OCI-LY7 (cell line): Measurements from ENCODE around the gene C1orf216. TPM values are rescaled to one million over a fixed set of nuclear protein-coding genes. Genes with fewer than 3 reads are reported as not detected.
A peak's percentile ranks its signal among the peaks of the same experiment; 100 is the strongest.

Experiments
- BruUV-seq: library from RNA; stranded (reverse); fragments of 400-500 nt; replicated peaks from 2 replicates; lab custom pipeline; 2021; lab: Mats Ljungman, UMichigan
- CTCF ChIA-PET: fragments of 300-600 bp; sonication (Branson Sonifier 250); formaldehyde crosslinking; loops from one replicate; lab custom pipeline; 2022; ENCODE audit warnings: antibody characterized with exemption; ENCODE audit not compliant: unreplicated experiment; lab: Charles Lee
- POLR2A ChIA-PET: fragments of 300-600 bp; sonication (Branson Sonifier 250); formaldehyde crosslinking; loops from one replicate; lab custom pipeline; 2022; ENCODE audit warnings: antibody characterized with exemption; lab: Charles Lee
- DNase-seq: peaks from one replicate; pipeline ENCODE4 v3.0.0-alpha.2; 2015; ENCODE audit warnings: low spot score
- H2AFZ ChIP-seq: fragments of 200-600 bp; sonication (generic), shearing (Covaris generic); 2 replicates; pipeline ENCODE4 v1.6.1; 2014; ENCODE audit warnings: mild to moderate bottlenecking, antibody characterized with exemption, low read length, moderate library complexity
- H3K27ac ChIP-seq: fragments of 200-600 bp; sonication (generic); 2 replicates; pipeline ENCODE4 v1.5.1; 2014; ENCODE audit warnings: mixed run types, low read depth, mild to moderate bottlenecking, moderate library complexity, low read length, inconsistent platforms; ENCODE audit not compliant: poor library complexity, severe bottlenecking
- H3K36me3 ChIP-seq: fragments of 200-600 bp; sonication (generic); 2 replicates; pipeline ENCODE4 v1.6.1; 2014; ENCODE audit warnings: mild to moderate bottlenecking, antibody characterized with exemption, low read length, moderate library complexity, mixed read lengths; ENCODE audit not compliant: insufficient read depth
- H3K4me1 ChIP-seq: fragments of 200-600 bp; sonication (generic); 2 replicates; pipeline ENCODE4 v1.5.1; 2014; ENCODE audit warnings: mild to moderate bottlenecking, low read length; ENCODE audit not compliant: insufficient read depth, poor library complexity, severe bottlenecking
- H3K4me2 ChIP-seq: fragments of 200-600 bp; sonication (generic); 2 replicates; pipeline ENCODE4 v1.6.1; 2014; ENCODE audit warnings: mild to moderate bottlenecking, low read length
- H3K4me3 ChIP-seq: fragments of 200-600 bp; sonication (generic); 2 replicates; pipeline ENCODE4 v1.5.1; 2014; ENCODE audit warnings: mild to moderate bottlenecking, low read depth, low read length; ENCODE audit not compliant: poor library complexity, severe bottlenecking
- H3K79me2 ChIP-seq: fragments of 200-600 bp; sonication (generic); 2 replicates; pipeline ENCODE4 v1.6.1; 2016; ENCODE audit warnings: low read depth, mild to moderate bottlenecking, low read length, moderate library complexity, mixed read lengths; ENCODE audit not compliant: insufficient read depth
- H3K9me2 ChIP-seq: fragments of 200-600 bp; sonication (generic); 2 replicates; pipeline ENCODE4 v1.6.1; 2016; ENCODE audit warnings: mild to moderate bottlenecking, low read length, mixed read lengths; ENCODE audit not compliant: insufficient read depth
- H3K9me3 ChIP-seq: fragments of 200-600 bp; sonication (generic); 2 replicates; pipeline ENCODE4 v1.6.1; 2014; ENCODE audit warnings: mild to moderate bottlenecking, mixed run types, low read length, mixed read lengths
- H4K20me1 ChIP-seq: fragments of 200-600 bp; sonication (generic); 2 replicates; pipeline ENCODE4 v1.6.1; 2014; ENCODE audit warnings: mild to moderate bottlenecking, antibody characterized with exemption, low read length, moderate library complexity, mixed read lengths; ENCODE audit not compliant: insufficient read depth
- EZH2phosphoT487 ChIP-seq: fragments of 200-600 bp; sonication (generic); IDR thresholded peaks from 2 replicates; pipeline ENCODE4 v1.6.1; 2018; ENCODE audit warnings: low read depth, borderline replicate concordance, mild to moderate bottlenecking, mixed run types, antibody characterized with exemption, low read length, moderate library complexity, mixed read lengths
- intact Hi-C: fragments of 100-400 bp; cut with micrococcal nuclease; formaldehyde crosslinking; loops from one replicate; pipeline ENCODE4 v1.10.0; 2022; ENCODE audit not compliant: unreplicated experiment
- total RNA-seq, 2 experiments: library from RNA; depleted of rRNA in 1 of 2; stranded (reverse); fragments of >200 nt in 1 of 2; shearing (Covaris generic) in 1 of 2; gene quantifications; 2 replicates each; pipeline ENCODE4 v1.2.3, GENCODE V29; 2014 to 2022
- TF ChIP-seq, protein P1 (sequence below): fragments of 200-600 bp; sonication (generic); conservative IDR thresholded peaks from 2 replicates; pipeline ENCODE4 v1.5.1; 2014; ENCODE audit warnings: mild to moderate bottlenecking, antibody characterized with exemption, low read length, moderate library complexity, mixed read lengths

C1orf216 gene
- total RNA-seq, 2 experiments from 2014 or later: 8.8 to 15.3 TPM

DNA sequence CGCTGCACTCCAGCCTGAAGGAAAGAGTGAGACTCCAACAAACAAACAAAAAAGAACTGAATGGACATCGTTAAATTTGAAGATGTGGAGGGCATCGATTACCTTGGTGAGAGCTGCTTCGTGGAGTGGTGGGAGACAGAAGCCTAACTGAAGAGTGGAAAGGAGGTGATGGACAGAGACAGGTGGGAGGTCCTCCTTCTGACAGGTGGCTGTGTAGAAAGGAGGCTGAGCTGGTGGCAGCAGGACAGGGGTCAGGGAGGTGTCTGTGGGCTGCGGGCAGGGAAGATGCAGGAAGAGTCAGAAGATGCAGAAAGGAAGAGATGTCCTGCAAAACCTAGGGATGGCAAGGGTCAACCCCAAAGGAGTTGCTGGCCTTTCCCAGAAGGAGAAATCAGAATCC, 30.5 kb downstream of the C1orf216 start:
- TF ChIP-seq EZH2phosphoT487: no peak
- TF ChIP-seq, protein P1, sequence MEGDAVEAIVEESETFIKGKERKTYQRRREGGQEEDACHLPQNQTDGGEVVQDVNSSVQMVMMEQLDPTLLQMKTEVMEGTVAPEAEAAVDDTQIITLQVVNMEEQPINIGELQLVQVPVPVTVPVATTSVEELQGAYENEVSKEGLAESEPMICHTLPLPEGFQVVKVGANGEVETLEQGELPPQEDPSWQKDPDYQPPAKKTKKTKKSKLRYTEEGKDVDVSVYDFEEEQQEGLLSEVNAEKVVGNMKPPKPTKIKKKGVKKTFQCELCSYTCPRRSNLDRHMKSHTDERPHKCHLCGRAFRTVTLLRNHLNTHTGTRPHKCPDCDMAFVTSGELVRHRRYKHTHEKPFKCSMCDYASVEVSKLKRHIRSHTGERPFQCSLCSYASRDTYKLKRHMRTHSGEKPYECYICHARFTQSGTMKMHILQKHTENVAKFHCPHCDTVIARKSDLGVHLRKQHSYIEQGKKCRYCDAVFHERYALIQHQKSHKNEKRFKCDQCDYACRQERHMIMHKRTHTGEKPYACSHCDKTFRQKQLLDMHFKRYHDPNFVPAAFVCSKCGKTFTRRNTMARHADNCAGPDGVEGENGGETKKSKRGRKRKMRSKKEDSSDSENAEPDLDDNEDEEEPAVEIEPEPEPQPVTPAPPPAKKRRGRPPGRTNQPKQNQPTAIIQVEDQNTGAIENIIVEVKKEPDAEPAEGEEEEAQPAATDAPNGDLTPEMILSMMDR: no peak
- no TSS peak for BruUV-seq
- Histone ChIP-seq H4K20me1 (no peaks in the 10 kb centered on the region), H3K4me1 (no peaks in the 10 kb centered on the region), H2AFZ (no peak overlapping the region), H3K9me3 (no peaks in the 10 kb centered on the region), H3K4me2 (no peak overlapping the region), H3K79me2 (no peaks in the 10 kb centered on the region), H3K27ac (no peak overlapping the region), H3K9me2 (no peaks in the 10 kb centered on the region), H3K4me3 (no peak overlapping the region), H3K36me3 (no peaks in the 10 kb centered on the region)
- DNase-seq: no peak
- ChIA-PET POLR2A (no interaction called here), CTCF (no interaction called here)
- intact Hi-C loops: no loop called here

DNA sequence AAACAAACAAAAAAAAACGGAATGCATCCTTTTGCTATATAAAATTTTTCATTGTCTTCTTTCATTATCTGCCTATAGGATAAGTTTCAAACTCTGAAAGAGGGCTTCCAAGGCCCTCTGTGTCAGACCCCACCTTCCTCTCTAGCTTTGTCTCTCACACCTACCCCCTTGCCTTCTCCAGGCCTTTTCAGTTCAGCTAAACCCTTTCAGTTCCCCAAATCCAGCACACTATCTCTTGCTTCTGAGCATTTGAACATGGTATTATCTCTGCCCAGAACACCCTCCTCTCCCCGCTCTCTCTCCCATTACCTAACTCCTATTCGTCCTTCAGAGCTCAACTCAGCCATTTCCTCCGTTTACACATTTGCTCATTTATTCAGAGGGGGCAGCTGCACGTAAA, 35.7 kb downstream of the C1orf216 start:
- H3K36me3 ChIP-seq: no peaks in the 10 kb centered on the region
- ChIA-PET CTCF (no interaction called here), POLR2A (no interaction called here)
- no peak overlapping the region for H2AFZ ChIP-seq
- no peak overlapping the region for H3K27ac ChIP-seq
- H3K4me2 ChIP-seq: no peak overlapping the region
- intact Hi-C loops: no loop called here
- H3K79me2 ChIP-seq: no peaks in the 10 kb centered on the region
- H3K9me2 ChIP-seq: no peaks in the 10 kb centered on the region
- H3K4me1 ChIP-seq: no peaks in the 10 kb centered on the region
- no peak for TF ChIP-seq EZH2phosphoT487
- TF ChIP-seq, protein P1: no peak
- no TSS peak for BruUV-seq
- H3K9me3 ChIP-seq: no peaks in the 10 kb centered on the region
- no peak overlapping the region for H3K4me3 ChIP-seq
- H4K20me1 ChIP-seq: no peaks in the 10 kb centered on the region
- DNase-seq: peak; percentile 26

DNA sequence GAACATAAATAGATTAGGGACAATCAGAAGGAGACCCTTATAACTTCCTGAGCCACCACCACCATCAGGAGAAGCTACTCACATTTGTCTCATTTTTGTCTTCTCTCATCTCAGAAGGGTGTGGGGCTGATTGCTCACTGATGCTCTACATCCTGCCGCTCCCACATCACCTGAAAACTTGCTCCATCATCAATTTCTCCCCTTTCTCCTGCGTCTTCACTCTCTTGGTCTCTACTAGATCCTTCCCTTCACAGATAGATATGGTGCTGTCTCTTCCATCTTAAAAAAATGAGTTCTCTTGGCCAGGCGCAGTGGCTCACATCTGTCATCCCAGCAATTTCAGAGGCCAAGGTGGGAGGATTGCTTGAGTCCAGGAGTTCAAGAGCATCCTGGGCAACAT, 38.4 kb downstream of the C1orf216 start:
- DNase-seq: no peak
- no peak overlapping the region for H3K4me2 ChIP-seq
- CTCF ChIA-PET: no interaction called here
- H3K4me3 ChIP-seq: no peak overlapping the region
- no peaks in the 10 kb centered on the region for H3K4me1 ChIP-seq
- H3K79me2 ChIP-seq: no peaks in the 10 kb centered on the region
- TF ChIP-seq, protein P1: no peak
- no peak for TF ChIP-seq EZH2phosphoT487
- H3K9me2 ChIP-seq: no peaks in the 10 kb centered on the region
- POLR2A ChIA-PET: no interaction called here
- H3K9me3 ChIP-seq: no peaks in the 10 kb centered on the region
- H4K20me1 ChIP-seq: no peaks in the 10 kb centered on the region
- H2AFZ ChIP-seq: no peak overlapping the region
- no peaks in the 10 kb centered on the region for H3K36me3 ChIP-seq
- no peak overlapping the region for H3K27ac ChIP-seq
- BruUV-seq: no TSS peak
- intact Hi-C loops: no loop called here
